Epithelial cell of esophagus (primary cell): ENCODE results near the gene LRRTM2.

Source experiments
- DNase-seq: peaks from one replicate; pipeline ENCODE4 v3.0.0; 2010; ENCODE audit warnings: low read depth
- H3K4me3 ChIP-seq: 2 replicates; pipeline ENCODE4 v1.5.1; 2011; ENCODE audit warnings: mild to moderate bottlenecking, low read length, control low read depth
- TF ChIP-seq, protein P1 (sequence below): IDR thresholded peaks from 2 replicates; pipeline ENCODE4 v1.5.1; 2011; ENCODE audit warnings: low read depth, mild to moderate bottlenecking, low read length, control low read depth, inconsistent platforms; ENCODE audit not compliant: insufficient read depth; ENCODE audit errors: missing control alignments

The LRRTM2 gene

DNA sequence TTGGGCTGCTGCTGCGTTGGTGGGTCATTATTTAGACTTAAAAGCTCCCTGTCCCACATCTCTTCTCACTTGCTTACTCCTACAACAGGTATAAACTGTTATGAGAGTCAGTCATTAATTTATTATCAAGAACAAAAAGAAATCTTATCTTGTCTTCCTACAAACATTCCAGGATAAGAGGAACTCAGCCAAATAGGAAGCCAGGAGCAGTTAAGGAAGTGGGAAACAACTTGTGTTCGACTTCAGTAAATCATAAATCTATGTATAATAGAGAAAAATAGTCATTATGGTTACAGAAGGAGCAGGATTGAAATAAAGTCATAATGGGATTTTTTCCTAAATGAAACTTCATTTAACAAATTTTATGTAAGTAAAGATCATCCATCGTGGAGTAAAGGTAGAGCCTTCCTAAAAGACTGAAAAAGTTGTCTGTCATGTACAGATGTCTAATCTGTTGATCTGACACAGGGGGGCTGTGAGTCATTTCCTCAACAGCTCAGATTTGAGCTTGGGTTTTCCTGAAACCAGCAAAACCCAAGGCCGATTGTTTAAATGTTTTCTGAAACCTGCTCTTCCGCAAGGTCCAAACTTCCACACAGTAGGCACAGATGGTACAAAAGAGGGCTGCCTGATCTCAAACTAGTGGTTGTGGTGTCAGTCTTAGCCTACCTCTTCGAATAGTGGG is 25.3 kb upstream of the LRRTM2 start:
- peak; percentile 56 for DNase-seq
- TF ChIP-seq, protein P1, sequence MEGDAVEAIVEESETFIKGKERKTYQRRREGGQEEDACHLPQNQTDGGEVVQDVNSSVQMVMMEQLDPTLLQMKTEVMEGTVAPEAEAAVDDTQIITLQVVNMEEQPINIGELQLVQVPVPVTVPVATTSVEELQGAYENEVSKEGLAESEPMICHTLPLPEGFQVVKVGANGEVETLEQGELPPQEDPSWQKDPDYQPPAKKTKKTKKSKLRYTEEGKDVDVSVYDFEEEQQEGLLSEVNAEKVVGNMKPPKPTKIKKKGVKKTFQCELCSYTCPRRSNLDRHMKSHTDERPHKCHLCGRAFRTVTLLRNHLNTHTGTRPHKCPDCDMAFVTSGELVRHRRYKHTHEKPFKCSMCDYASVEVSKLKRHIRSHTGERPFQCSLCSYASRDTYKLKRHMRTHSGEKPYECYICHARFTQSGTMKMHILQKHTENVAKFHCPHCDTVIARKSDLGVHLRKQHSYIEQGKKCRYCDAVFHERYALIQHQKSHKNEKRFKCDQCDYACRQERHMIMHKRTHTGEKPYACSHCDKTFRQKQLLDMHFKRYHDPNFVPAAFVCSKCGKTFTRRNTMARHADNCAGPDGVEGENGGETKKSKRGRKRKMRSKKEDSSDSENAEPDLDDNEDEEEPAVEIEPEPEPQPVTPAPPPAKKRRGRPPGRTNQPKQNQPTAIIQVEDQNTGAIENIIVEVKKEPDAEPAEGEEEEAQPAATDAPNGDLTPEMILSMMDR, result no peak
- no peak overlapping the region for H3K4me3 ChIP-seq

DNA sequence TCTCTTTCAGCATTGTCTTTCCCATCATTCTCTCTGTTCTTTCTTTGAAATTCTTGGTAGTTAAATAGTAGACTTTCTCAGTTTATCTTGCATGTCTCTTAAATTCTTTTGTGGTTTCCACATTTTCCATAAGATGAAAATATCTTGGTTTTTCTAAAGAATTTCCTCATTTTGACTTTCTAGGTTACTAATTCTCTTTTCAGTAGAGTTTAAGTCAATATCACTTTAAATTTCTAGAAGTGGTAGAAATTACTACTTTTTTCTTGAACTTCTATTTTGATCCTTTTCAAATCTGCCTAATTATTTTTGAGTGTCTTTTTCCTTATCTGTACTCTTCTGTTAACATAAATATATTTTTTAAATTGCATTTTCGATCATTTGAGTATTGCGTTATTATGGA is 23.6 kb upstream of the LRRTM2 start:
- H3K4me3 ChIP-seq, result no peak overlapping the region
- no peak for DNase-seq
- TF ChIP-seq, protein P1, result no peak

DNA sequence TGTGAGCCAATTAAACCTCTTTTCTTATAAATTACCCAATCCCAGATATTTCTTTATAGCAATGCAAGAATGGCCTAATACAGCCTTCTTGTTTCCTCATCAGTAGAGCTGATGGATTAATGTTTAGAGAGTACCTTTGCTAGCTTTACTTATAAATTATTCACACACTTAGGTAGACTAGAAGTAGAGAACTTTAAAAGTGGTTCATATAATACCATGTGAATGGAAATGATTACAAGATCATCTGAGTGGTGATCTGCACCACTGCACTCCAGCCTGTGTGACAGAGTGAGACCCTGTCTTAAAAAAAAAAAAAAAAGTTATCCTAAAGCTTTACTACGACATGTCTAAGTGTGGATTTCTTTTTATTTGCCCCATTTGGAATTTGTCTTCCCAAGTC is 23.2 kb upstream of the LRRTM2 start:
- no peak overlapping the region for H3K4me3 ChIP-seq
- TF ChIP-seq, protein P1, result no peak
- DNase-seq, result no peak

DNA sequence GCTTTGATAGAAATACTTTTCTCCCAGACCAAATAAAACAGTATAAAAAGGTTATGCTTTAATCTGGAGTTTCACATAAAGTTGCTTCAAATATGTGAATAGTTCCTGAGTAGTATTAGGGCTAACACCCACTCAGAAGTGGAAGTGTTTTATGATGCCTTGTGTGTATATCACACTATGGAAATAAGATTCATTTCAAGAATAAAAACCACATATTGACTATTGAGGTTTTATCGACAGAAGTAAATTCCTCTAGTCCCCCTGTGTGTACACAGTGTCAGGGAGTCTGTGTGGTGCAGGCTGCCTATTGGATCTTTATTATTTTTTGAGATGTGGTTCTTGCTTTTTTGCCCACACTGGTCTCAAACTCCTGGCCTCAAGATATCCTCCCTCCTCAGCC is 20.8 kb upstream of the LRRTM2 start:
- TF ChIP-seq, protein P1, result no peak
- no peak for DNase-seq
- H3K4me3 ChIP-seq, result no peak overlapping the region

DNA sequence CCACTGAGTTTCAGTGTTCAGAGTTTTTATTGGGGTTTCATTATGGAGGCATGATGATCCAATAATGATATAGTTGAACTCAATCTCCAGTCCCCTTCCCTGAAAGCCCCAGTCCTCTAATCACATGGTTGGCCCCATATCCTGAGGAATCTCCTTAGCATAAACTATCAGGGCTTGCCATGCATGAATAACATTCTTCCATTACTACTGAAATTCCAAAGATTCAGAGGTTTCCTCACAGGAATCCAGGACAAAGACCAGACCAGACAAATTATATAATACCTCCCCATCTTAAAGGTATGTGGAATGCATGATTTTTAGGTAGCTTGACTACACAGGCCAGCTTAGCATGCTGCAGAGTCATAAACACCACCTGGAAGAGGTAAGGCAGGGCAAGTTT is 15.5 kb upstream of the LRRTM2 start:
- TF ChIP-seq, protein P1, result no peak
- DNase-seq, result no peak
- no peak overlapping the region for H3K4me3 ChIP-seq

DNA sequence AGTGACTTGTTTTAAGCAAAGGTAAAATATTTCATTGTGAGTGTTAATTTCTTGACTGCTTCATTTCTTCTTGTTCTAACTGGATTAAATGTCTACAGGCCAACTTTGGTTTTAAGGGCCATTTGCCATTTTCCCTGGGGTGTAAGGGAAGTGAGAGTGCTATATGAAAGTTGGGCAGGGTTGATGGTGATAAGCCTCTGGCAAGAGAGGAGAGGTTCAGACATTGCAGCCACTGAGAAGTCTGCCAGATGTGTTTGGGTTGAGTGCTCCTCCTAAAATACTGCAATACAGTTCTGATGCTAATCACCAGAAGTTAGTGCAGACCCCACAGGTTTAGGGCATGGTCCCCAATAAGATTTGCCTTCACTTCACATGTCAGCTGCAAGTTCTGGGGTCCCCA is 14.9 kb upstream of the LRRTM2 start:
- DNase-seq, result no peak
- no peak overlapping the region for H3K4me3 ChIP-seq
- TF ChIP-seq, protein P1, result no peak

DNA sequence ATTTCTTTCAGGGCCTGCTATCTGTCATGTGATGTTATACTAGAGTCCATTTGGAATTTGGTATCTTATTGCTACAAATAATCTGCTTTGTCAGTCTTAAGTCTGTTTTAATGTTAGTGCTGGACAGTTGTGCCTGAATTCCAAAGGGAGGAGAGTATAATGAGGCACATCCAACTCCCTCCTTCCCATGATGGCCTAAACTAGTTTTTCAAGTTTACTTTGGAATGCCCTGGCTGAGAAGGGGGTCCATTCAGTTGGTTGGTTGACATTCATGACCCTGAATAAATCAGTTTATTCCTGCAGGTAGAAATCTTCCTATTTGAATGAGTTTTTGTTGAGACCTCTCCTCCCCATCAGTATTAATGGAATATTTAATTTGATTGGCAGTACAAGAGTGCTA is 9.4 kb upstream of the LRRTM2 start:
- TF ChIP-seq, protein P1, result no peak
- DNase-seq, result no peak
- H3K4me3 ChIP-seq, result no peak overlapping the region
